GM21381 (cell line): ENCODE data around the gene BSN.

Experiments used
- ATAC-seq: cut with Tn5 transposase; IDR thresholded peaks from one replicate; pipeline ENCODE4 v1.9.1; 2021; ENCODE audit warnings: mild to moderate bottlenecking, moderate library complexity; ENCODE audit not compliant: unreplicated experiment

BSN gene

DNA sequence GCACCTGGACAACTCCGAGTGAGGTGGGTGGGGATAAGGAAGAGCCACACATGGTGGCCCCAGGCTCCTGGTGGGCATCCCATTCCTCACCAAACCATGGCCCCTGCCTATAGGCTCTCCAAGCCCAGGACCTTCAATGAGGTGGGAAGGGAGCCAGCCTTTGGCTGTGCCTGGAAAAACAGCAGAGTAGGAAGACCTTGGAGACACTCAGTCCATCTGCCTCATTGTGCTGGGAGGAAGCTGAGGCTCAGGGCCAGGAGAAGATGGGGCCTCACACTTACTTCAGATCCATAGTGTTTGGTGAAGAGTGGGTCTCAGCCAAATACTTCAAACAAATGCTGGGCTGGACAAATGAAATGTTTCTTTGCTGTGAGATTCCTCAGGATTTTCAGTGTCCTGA is 72.5 kb downstream of the BSN start:
- no peak for ATAC-seq

DNA sequence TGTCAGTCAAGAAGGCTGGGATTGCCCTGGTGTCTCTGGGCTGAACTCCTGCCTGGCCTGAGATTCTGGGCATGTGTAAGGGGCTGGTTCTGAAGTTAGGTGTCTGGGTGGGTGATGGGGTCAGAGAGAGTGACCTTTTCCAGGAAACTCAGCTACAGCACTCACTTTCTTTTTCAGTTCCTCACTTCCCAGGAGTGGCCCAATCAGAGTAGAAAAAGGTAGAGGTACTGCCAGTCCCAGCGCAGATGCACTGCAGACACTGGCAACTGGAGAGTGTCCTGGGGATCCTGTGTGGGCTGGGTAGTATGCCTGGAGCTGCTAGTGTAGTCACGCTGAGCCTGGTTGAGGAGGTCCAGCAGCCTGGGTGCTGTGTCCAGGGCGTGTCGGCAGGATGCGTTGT is 73.4 kb downstream of the BSN start:
- no peak for ATAC-seq

- ATAC-seq, result no peak
Observed at GRCh38 chr3:49628249-49628648, 74.0 kb downstream of the BSN start.

GRCh38 chr3:49629451-49629850 is 75.2 kb downstream of the BSN start:
- ATAC-seq, result no peak

- ATAC-seq, result no peak
Observed at GRCh38 chr3:49629866-49630265, 75.6 kb downstream of the BSN start.

DNA sequence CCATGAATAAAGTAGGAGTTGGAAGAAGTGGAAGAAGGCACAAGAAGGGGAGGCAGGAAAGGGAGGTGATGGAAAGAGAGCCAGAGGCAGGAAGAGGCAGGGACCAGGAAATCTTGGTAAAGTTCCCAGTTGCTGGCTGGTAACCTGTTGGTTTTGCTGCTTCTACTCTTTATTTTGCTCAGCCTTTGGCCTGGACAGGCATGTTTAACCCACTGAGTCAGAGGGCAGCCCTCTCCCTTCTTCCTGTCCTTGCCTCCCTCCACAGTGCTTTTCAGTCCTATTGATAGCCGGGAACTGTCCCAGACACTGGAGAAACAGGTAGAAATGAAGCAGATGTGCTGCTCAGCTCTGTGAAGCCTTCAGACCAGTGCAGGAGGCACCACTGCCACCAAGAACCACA is 76.5 kb downstream of the BSN start:
- ATAC-seq, result no peak

GRCh38 chr3:49634736-49635135 is 80.5 kb downstream of the BSN start:
- ATAC-seq, result no peak

DNA sequence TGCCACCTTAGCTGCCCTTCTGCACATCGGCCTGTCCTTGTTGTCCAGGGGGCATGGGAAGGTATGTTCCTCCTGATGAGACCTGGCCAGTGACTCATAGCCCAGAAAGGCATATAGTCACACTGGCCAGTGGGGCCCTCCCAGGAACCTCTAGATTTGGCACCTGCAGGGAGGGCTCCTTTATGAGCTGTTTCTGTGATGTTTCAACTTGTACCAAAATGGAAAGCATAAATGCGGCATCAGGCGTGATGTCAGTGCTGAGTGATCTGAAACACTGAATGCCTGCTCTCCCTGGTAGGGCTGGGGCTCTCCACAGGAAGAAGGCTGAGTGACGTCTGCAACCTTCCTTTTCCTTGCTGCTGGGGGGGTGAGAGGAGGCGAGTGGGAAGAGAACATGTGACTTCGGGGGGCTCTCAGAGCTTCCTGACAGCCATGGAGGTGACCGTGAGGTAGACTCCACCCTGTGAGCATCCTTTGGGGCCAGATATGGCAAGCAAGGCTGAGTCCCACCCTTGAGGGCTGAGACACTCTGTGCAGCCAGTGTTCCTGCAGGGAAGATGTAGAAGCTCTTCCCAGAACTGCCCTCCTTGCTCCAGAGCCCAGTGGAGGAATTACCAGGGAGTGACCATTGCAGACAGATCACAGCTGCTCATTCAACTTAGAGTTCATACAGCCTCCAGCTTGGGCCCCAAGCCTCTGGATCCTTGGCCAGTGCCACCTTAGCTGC is 82.8 kb downstream of the BSN start:
- no peak for ATAC-seq

GRCh38 chr3:49638445-49638844 is 84.2 kb downstream of the BSN start:
- no peak for ATAC-seq

DNA sequence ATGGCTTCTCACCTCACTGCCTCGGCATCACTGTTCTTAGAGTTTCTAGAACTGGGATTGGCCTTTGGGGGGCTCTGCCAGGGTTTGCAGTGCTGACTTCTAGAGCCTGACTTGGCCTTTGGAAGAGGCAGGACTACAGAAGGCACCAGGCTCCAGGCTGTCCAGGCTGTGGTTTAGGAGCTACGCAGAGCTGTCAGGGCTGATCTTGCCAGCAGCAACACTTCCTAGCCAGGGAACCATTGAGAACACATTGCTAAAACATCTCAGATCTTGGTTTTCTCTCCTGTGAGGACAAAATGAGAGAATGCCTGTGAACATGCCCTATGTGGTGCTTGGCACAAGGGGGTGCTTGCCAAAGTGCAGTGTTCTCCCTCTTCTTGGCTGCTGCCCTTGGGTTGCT is 85.3 kb downstream of the BSN start:
- no peak for ATAC-seq

DNA sequence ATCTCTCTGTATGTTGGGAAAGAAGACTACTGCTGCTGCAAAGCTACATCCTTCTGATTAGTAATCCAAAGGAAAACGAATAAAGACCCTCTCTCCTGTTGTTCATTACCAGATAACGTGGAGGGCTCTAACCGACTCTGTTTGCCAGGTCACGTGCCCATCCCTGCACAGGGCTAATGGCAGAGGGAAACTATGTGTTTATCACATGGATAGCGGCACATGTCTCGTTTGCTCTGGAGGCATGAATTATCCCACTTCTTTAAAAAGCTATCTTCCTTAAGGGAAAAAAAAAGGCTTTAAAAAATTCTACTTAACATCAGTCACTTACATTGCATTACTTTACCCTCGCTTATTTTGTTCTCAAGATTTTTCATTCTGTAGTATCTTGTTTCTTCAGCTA is 87.0 kb downstream of the BSN start:
- ATAC-seq, result no peak

GRCh38 chr3:49641921-49642707 is 87.8 kb downstream of the BSN start:
- no peak for ATAC-seq

DNA sequence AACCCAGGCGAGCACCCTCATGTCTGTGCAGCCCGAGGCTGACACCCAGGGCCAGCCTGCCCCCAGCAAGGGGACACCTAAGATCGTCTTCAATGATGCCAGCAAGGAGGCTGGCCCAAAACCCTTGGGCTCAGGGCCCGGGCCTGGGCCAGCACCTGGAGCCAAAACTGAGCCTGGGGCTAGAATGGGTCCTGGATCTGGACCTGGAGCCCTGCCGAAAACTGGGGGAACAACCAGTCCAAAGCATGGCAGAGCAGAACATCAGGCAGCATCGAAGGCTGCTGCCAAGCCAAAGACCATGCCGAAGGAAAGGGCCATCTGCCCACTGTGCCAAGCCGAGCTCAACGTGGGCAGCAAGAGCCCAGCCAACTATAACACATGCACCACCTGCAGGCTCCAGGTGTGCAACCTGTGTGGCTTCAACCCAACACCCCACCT is 88.5 kb downstream of the BSN start:
- ATAC-seq, result no peak

GRCh38 chr3:49644684-49645083 is 90.4 kb downstream of the BSN start:
- no peak for ATAC-seq

GRCh38 chr3:49646236-49646635 is 92.0 kb downstream of the BSN start:
- no peak for ATAC-seq

- no peak for ATAC-seq
Observed at GRCh38 chr3:49647741-49648140, 93.5 kb downstream of the BSN start.

- no peak for ATAC-seq
Observed at GRCh38 chr3:49648354-49649019, 94.2 kb downstream of the BSN start.

- ATAC-seq, result no peak
Observed at GRCh38 chr3:49649576-49649975, 95.3 kb downstream of the BSN start.

DNA sequence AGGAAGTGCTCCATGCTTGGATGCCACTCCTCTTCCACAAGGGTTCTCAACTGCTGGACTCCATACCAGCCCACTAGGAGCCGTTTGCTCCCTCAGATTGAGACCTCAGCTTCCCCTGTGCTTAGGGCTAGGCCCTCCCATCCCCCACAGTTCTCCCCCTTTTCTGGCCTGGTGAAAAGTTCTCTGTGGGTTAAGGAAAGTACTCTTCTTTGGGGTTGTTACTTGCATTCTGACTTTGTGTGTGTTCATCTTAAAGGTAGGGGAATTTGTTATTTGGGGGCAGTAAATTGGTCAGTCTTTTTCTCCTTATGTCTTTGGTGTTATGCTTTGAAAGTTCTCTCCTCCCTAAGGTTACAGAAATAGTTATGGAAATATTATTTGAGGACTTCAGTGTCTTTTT is 95.9 kb downstream of the BSN start:
- no peak for ATAC-seq

DNA sequence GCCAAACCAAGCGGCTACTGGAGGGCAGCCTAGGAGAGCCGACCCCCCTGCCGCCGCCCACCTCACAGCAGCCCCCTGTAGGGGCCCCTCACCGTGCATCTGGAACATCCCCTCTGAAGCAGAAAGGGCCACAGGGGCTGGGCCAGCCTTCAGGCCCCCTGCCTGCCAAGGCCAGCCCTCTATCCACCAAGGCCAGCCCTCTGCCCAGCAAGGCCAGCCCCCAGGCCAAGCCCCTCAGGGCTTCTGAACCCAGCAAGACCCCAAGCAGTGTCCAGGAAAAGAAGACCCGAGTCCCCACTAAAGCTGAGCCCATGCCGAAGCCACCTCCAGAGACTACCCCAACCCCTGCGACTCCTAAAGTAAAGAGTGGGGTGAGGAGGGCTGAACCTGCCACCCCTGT is 96.4 kb downstream of the BSN start:
- ATAC-seq, result no peak

DNA sequence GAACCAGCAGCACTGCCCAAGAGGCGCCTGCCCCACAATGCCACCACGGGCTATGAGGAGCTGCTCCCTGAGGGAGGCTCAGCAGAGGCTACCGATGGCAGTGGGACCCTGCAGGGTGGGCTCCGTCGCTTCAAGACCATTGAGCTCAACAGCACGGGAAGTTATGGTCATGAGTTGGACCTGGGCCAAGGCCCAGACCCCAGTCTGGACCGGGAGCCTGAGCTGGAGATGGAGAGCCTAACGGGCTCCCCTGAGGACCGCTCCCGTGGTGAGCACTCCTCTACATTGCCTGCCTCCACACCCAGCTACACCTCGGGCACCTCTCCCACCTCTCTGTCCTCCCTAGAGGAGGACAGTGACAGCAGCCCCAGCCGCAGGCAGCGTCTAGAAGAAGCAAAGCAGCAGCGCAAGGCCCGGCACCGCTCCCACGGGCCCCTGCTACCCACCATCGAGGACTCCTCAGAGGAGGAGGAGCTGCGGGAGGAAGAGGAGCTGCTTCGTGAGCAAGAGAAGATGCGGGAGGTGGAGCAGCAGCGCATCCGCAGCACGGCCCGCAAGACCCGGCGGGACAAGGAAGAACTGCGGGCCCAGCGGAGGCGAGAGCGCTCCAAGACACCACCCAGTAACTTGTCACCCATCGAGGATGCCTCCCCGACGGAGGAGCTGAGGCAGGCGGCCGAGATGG is 98.1 kb downstream of the BSN start:
- no peak for ATAC-seq
